HUDEP-2 (cell line): ENCODE data around the gene IRF2.
"Not testable (repeated sequence)": the region's sequence is repeated elsewhere in the genome, so short reads cannot be mapped to it uniquely, and the experiment has no call there.

ENCODE experiments used
- DNase-seq, 76 experiments: peaks; one replicate each; lab custom pipeline; 2025; ENCODE audit not compliant: unreplicated experiment in 76 of 76; lab: John Stamatoyannopoulos, UW

Gene IRF2

DNA sequence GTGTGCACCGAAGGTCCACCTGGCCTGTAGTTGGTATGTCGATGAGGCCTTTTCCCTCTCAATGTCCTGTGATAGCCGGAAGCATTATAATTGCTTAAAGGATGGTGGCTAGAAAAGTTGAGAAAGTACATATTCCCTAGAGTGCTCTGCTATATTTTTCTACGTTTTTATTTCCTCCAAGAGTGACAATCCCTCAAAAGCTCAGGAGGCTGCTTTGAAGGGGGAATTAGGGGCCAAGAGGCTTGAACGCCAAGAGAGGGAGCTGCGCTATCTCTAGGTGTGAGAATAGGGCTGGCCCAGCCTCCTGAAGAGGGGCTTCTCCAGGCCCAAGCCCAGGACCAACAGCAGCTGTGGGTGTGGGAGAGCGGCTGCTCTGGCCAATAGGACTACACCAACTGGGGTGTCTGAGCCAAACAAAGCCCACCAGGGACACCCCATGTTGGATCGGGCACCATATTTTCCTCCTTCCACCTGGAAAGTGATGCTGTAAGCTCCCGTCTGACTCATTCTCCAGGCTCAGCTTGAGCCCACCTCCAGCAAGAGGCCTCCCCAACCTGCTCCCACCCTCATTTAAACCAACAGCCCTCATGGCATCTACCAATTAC, 124.0 kb downstream of the IRF2 start:
- no peak for DNase-seq

DNA sequence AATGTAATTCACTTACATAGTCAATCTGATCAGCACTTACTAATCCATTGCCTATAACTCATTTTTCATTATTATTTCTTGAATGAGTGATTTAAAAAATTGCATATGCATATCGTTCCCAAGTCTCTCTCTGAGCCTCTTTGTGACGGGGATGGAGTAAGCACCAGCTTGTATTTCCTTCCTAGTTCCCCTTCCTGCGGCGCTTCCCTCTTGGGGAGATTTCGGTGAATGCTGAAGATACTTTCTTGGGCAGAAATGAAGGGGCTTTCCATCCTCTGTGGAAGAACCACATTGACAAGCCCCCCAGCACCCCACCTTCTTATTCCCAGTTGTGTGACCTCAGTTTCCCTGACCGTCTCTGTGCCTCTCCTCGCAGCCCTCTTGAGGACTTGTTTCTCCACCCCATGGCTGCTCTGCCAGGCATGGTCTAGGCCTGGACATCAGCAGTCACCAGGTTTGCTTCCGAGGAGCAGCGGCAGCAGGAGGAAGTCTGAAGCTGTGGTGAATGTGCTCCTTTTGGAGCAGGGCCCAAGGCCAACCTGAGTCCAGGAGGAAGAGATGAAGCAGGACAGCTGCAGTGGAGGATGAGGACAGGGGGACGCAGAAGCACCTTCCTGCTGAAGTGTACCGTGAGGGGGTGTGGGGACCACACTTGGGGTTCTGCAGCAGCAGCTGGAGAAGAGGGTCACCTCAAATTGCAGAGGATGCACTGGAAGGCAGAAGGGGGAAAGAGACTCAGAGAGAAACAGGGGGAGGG, 124.9 kb downstream of the IRF2 start:
- no peak for DNase-seq

DNA sequence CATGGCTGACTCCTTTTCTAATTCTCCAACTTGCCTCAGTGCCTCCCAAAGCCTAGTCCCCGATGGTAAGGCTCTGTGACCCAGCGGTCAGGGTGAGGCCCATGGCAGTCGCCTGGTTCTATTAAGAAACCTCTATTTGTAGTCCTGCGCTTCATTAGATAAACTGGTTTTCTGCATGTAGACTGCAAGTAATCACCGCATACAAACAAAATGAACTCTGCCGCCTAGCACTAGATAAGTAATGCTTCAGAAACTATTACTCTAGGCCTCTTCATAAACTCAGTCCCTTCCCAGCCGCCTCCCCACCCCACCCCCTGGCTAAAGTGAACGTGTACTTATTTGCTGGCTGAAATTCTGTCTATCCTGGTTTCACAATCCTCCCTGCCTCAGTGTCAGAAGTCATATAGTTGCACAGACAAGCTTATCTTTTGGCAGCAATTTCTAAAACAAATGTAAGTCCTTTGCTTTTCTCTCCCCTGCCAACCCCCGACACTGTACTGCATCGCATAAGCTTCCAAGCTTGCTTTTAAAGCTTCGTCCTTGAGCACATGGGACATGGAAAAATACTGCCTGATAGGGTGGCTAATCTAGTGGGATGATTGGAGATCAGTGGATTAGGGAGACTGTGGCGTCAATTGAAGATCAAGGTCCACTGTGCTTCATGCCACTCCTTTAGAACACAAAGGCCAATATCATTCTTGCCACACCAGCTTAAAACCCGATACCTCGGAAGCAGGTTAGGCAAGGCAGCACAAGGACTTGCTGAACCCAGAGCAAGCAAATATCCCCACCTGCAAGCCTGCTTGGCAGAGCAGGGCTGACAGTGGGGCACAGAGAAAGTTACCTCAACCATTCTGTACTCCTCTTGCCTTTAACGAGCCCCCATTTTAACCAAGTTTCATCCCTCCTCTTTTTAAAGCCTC, 125.8 kb downstream of the IRF2 start:
- DNase-seq = no peak

DNA sequence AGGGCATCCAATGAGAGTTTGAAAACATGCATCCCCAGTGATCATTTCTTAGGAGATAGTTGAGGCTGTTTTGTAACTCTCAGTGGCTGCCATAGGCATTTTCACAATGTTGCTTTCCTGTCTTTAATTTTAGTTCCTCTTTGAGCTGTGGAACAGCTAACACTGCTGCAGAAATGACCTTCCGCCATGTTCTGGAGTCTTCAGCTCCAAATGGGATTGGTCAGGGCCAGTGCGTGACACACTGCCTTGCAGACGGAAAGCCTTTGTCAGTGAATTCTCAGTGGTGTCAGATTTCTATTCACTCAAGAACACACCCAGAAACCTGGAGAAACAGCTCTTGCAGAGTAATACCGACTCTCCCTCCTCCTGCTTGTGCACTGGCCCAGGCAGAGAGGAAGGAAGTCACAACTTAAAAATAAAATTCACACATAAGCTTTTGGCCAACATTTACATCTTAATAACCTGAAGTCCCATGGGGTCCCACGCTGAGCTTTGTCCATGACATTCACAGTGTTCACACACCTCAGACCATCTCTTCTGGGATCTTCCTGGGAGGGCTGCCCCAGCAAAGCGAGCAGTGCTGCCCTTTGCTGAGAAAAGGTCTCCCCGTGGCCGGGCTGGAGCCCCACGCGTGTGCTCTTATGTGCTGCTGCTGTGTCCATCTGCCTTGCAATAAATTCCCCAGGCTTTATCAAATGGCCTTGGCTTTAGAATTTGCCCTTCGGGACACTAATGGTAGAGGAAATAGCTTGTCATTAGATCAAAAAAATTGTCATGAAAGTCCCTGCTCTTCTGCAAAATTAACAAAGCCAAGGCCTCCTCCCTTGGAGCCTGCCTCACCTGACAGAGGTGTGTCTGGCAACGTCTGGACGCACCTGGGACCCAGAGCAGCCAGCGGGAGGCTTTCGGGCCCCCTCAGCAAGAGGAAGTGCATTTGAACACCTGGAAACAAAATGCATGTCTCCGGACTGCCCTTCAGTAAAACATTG, 126.8 kb downstream of the IRF2 start:
- no peak for DNase-seq

DNA sequence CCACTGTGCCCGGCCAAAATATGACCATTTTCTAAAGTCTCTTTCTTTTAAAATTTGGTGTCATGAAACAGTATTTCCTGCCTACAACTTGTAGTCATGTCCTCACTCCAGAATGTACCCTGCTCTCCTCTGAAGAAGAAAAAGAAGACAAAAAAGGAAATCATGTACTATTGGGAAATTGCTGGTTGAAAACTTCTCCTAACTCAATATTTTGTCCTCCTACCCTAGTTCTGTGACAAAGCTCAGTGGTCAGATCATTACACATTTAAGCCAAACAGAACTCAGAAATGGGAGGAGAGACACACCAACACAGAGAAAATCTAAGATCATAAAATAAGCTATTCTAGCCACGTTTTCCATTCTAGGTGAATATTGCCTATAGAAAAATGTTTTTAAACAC, 127.7 kb downstream of the IRF2 start:
- DNase-seq = no peak

DNA sequence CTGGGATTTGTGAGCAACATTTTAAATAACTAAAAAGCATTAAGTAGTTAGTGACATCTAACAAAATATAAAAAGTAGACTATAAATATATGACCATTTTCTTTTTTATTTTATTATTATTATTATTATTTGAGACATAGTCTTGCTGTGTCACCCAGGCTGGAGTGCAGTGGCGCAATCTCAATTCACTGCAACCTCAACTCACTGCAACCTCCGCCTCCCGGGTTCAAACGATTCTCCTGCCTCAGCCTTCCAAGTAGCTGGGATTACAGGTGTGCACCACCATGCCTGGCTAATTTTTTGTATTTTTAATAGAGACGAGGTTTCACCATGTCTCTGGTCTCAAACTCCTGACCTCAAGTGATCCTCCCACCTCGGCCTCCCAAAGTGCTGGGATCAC, 128.1 kb downstream of the IRF2 start:
- DNase-seq = not testable (repeated sequence)

DNA sequence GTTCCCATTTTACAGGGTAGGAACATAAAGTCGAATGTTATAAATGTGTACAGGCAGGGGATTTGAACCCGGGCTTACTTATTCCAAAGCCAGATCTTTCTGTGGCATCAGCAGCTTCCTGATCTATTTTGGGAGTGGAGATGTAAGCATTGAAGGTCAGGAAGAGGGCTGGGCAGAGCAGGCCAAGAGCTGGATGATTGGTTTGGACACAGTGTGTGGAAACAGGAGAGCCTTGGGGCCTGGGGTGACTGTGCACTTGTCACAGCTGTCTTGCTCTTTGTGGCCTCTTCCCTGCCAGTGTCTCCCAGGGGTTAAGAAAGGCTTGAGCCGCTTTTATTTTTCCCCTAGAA, 128.8 kb downstream of the IRF2 start:
- no peak for DNase-seq

DNA sequence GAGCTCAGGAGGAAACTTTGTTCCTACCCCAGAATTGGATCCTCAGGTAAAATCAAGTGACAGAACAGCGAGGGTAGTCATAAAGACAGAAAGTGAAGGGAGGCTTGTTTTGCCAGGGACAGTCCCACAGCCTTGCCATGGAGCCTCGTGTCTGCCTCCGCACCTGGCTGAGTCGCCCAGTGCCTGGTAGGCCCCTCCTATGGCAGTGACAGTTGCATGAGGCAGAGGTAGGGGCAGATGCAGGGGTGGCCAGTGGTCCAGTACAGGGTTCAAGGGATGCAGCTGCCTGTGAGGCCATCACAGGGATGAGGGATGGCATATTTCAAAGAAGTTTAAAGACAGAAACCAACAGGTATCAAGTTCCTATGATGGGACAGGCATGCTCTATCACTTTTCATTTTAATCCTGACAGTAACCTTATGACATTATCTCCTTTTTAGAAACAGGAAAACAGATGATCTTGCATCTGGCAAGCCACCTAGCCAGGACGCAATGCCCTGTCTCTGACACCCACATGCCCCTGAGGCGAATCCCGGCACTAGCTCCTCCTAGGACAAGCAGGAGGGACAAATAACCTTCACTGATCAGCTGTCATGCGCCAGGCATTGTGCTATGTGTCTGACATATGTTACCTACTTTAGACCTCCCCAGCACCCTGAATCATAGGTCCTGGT, 129.3 kb downstream of the IRF2 start:
- DNase-seq = no peak

DNA sequence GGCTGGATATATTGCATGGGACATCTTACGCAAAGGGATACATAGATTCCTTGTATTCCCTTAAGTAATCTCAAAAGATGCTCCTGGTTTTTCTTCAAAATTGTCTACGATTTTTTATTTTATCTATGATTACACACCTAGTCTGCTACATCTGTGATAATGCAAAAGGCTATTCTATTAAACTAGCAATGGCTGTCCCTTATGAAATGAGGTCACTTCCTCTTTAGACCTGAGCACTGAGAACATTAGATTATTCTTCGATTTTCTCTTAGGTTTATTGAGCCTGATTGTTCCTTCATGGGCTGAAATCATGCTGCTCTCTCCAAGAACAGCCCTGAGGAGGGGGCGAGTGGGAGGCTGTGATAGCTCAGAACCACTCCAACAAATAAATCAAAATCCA, 129.9 kb downstream of the IRF2 start:
- no peak for DNase-seq

DNA sequence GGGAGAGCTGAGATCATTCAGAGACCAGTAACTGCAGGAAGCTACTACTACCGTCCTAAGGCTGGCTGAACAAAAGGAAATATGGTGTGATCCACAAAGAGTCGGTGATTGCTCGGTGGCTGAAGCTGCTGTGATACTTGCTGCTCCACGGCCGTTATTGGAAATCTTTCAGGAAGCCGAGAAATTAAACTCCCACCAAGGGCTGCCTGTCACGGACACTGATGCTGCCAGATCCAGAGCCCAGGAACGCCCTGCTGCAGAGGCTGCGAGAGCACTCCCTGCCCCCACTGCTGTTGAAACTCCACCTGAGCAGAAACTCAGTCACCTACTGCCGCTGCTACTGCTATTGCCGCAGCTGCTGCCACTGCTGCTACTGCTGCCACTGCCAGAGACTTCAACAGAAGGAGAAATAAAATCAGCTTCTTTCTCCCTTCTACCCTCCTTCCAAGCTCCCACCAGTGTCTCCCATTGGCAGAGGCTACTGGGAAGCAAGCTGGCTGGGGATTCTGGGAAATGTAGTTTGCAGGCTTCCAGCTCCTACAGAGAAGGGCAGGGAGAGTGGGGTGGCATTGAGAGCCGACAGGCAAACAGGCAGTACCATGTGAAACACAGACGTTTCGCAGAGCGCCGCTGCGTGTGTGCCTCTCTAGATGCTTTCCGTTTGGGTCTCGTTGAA, 130.7 kb downstream of the IRF2 start:
- peak in 42 of 76 experiments; percentile 2 to 57 (median 26) for DNase-seq

DNA sequence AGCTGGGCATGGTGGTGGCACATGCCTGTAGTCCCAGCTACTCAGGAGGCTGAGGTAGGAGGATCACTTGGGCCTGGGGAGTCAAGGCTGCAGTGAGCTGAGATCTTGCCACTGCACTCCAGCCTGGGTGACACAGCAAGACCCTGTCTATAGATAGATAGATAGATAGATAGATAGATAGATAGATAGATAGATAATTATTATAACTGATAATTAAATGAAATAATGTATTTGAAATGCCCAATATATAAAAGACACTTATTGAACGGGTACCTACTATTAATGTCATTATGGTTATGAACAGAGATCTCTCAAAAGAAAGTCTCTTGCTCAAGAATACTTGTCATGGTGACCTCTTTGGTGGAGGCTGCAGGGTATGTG, 131.5 kb downstream of the IRF2 start:
- DNase-seq = not testable (repeated sequence)

DNA sequence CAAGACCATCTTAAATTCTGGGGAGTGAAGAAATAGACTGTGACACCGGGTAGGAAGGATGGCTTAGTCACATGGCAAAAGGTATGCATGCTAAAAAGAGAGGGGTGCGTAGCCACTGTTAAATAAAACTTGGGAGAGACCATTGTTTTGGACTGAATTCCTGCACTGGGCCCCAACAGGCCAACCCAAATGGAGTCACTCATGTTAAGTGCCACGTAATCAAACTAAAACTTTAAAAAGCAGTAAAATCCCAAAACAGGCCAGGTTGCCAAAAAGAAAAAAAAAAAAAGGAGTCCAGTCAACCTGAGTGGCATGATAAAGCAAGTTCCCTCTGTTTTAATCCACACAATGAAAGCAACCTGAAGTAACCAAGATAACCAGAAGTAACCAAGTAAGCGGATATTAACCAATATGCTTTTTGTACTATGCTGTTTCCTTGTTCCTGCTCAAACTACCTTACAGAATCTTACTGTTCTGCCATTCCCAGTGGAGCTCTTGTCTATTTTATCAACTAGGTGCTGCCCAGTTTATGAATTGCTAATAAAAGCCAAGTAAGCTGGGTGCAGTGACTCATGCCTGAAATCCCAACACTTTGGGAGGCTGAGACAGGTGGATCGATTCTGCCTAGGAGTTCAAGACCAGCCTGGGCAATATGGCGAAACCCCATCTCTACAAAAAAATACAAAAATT, 132.0 kb downstream of the IRF2 start:
- DNase-seq = no peak

DNA sequence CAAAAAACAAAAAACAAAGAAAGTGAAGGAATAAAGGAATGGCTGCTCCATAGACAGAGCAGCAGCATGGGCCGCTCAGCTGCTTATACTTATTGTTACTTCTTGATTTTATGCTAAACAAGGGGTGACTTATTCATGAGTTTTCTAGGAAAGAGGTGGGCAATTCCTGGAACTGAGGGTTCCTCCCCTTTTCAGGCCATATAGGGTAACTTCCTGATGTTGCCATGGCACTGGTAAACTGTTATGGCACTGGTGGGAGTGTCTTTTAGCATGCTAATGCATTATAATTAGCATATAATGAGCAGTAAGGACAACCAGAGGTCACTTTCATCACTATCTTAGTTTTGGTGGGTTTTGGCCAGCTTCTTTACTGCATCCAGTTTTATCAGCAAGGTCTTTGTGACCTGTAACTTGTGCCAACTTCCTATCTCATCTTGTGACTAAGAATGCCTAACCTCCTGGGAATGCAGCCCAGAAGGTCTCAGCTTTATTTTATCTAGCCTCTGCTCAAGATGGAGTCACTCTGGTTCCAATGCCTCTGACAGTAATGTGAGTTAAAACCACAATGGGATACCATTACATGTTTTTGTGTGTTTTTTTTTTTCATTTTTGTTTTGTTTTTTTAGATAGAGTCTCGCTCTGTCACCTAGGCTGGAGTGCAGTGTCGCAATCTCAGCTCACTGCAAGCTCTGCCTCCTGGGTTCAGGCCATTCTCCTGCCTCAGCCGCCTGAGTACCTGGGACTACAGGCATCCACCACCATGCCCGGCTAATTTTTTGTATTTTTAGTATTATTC, 134.8 kb downstream of the IRF2 start:
- peak in 62 of 76 experiments; percentile 2 to 91 (median 58) for DNase-seq

DNA sequence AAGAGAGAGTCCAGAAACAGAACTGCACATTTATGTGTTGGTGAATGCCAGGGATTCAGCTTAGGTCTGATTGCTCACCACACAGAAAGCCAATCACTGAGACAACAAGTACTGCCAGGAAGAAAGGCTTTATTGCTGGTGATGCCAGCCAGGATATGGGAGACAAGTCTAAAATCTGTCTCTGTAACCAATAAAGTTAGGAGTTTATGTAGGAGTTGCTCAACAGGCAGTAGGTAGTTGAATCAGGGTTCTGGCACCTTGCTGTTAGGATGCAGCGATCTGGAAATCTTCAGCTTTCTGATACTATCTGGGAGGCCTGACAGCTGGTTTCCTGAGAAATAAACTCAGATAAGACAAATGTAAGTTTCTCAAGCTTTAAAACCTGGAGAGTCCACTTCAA, 136.4 kb downstream of the IRF2 start:
- DNase-seq = no peak
